ENCODE results near the gene ERICH3.

DNA sequence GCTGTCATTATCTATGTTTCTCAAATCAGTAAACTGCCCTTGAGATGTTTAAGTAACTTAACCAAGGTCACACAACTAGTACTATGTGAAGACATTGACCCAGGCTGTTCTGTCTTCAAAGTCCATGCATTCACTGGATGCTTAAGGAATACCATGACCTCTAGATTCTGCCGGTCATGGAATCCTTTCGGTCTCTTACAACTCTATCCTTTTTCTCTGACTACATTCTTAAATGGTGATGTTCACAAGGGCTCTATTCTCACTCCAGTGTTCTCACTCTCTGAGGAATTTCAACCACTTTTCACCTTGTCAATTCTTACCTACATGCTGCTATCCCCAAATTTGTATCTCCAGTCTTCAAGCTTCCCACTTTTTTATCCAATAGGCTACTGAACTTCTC lies 44.0 kb upstream of the ERICH3 start:
- TF ChIP-seq FOXM1 (IDR thresholded peaks at IDR 0.05; ENCODE audit: borderline replicate concordance) (no peak), CTBP1 (IDR thresholded peaks at IDR 0.05; ENCODE audit: borderline replicate concordance) (no peak)
- TF ChIP-seq, protein P1, sequence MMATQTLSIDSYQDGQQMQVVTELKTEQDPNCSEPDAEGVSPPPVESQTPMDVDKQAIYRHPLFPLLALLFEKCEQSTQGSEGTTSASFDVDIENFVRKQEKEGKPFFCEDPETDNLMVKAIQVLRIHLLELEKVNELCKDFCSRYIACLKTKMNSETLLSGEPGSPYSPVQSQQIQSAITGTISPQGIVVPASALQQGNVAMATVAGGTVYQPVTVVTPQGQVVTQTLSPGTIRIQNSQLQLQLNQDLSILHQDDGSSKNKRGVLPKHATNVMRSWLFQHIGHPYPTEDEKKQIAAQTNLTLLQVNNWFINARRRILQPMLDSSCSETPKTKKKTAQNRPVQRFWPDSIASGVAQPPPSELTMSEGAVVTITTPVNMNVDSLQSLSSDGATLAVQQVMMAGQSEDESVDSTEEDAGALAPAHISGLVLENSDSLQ (IDR thresholded peaks at IDR 0.05): no peak
